ENCODE data around the gene HIPK2.

GRCh38 chr7:139700505-139701235, 77.1 kb downstream of the HIPK2 start:
- TF ChIP-seq CTCF (conservative IDR thresholded peaks at IDR 0.05; ENCODE audit: low read depth, low read length) (no peak), POLR2A (IDR thresholded peaks at IDR 0.05; ENCODE audit: low read depth, low read length) (no peak), CEBPB (IDR thresholded peaks at IDR 0.05; ENCODE audit: low read depth, low read length) (no peak), MXI1 (IDR thresholded peaks at IDR 0.05; ENCODE audit: borderline replicate concordance, low read depth, low read length) (no peak), RAD21 (IDR thresholded peaks at IDR 0.05; ENCODE audit: low read length) (no peak)
- TF ChIP-seq, protein P1, sequence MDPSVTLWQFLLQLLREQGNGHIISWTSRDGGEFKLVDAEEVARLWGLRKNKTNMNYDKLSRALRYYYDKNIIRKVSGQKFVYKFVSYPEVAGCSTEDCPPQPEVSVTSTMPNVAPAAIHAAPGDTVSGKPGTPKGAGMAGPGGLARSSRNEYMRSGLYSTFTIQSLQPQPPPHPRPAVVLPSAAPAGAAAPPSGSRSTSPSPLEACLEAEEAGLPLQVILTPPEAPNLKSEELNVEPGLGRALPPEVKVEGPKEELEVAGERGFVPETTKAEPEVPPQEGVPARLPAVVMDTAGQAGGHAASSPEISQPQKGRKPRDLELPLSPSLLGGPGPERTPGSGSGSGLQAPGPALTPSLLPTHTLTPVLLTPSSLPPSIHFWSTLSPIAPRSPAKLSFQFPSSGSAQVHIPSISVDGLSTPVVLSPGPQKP (IDR thresholded peaks at IDR 0.05; ENCODE audit: borderline replicate concordance, low read depth, low read length) = no peak

All from IMR-90 (cell line).